ENCODE results near the gene ROCK1.

GRCh38 chr18:21100146-21100545 is 11.5 kb downstream of the ROCK1 start:
- TF ChIP-seq CTCF (IDR thresholded peaks at IDR 0.05) (no peak), POLR2A (IDR thresholded peaks at IDR 0.05) (no peak), POLR2AphosphoS5 (IDR thresholded peaks at IDR 0.05) (no peak)
